GM23338 (cell line): ENCODE results near the gene C17orf100. TPM values are rescaled to one million over a fixed set of nuclear protein-coding genes. Genes with fewer than 3 reads are reported as not detected.

Experiments used
- ATAC-seq: fragments of 200-7000 bp; cut with Tn5 transposase; 3 replicates; pipeline ENCODE4 v1.9.1; 2020
- DNase-seq: peaks from one replicate; pipeline ENCODE4 v3.0.0-alpha.2; 2015; ENCODE audit warnings: low spot score
- H2AFZ ChIP-seq: fragments of 200-600 bp; sonication (generic); 2 replicates; pipeline ENCODE4 v1.8.0; 2016; ENCODE audit warnings: antibody characterized with exemption, mild to moderate bottlenecking, moderate library complexity
- H3F3A ChIP-seq: fragments of 200-600 bp; sonication (generic); replicated peaks from 2 replicates; pipeline ENCODE4 v1.8.0; 2017; ENCODE audit warnings: antibody characterized with exemption, mixed run types, low read depth
- H3K27ac ChIP-seq: fragments of 200-600 bp; sonication (generic); 2 replicates; pipeline ENCODE4 v1.6.1; 2016; ENCODE audit warnings: low read depth
- H3K27me3 ChIP-seq: fragments of 200-600 bp; sonication (generic); 2 replicates; pipeline ENCODE4 v1.8.0; 2016; ENCODE audit warnings: mild to moderate bottlenecking, mixed run types, moderate library complexity; ENCODE audit not compliant: insufficient read depth
- H3K36me3 ChIP-seq: fragments of 200-600 bp; sonication (generic); 2 replicates; pipeline ENCODE4 v1.8.0; 2016; ENCODE audit warnings: mild to moderate bottlenecking; ENCODE audit not compliant: insufficient read depth
- H3K4me1 ChIP-seq: fragments of 200-600 bp; sonication (generic); 2 replicates; pipeline ENCODE4 v1.8.0; 2016; ENCODE audit warnings: mild to moderate bottlenecking, moderate library complexity; ENCODE audit not compliant: insufficient read depth
- H3K4me2 ChIP-seq: fragments of 200-600 bp; sonication (generic); 2 replicates; pipeline ENCODE4 v1.7.1; 2017; ENCODE audit warnings: mixed run types
- H3K4me3 ChIP-seq: fragments of 200-600 bp; sonication (generic); 2 replicates; pipeline ENCODE4 v1.6.1; 2016; ENCODE audit warnings: mixed run types
- H3K79me2 ChIP-seq: fragments of 200-600 bp; sonication (generic); replicated peaks from 2 replicates; pipeline ENCODE4 v1.8.0; 2017; ENCODE audit warnings: mild to moderate bottlenecking; ENCODE audit not compliant: insufficient read depth
- H3K9me2 ChIP-seq: fragments of 200-600 bp; sonication (generic); 2 replicates; pipeline ENCODE4 v1.8.0; 2017; ENCODE audit not compliant: insufficient read depth
- H4K20me1 ChIP-seq: fragments of 200-600 bp; sonication (generic); replicated peaks from 2 replicates; pipeline ENCODE4 v1.8.0; 2017; ENCODE audit warnings: mild to moderate bottlenecking; ENCODE audit not compliant: insufficient read depth
- H3K27ac Mint-ChIP-seq: 2 replicates; pipeline ENCODE4 v1.8.0; 2020; ENCODE audit warnings: inconsistent platforms, mild to moderate bottlenecking, moderate library complexity, mixed read lengths
- H3K27me3 Mint-ChIP-seq: 3 replicates; pipeline ENCODE4 v1.8.0; 2022; ENCODE audit warnings: low read depth, mild to moderate bottlenecking, moderate library complexity, mixed read lengths, inconsistent platforms; ENCODE audit not compliant: insufficient read depth, poor library complexity
- H3K36me3 Mint-ChIP-seq: 3 replicates; pipeline ENCODE4 v1.8.0; 2021; ENCODE audit warnings: low read depth, mild to moderate bottlenecking, inconsistent platforms, moderate library complexity, mixed read lengths
- H3K4me1 Mint-ChIP-seq: 3 replicates; pipeline ENCODE4 v1.8.0; 2020; ENCODE audit warnings: mild to moderate bottlenecking, inconsistent platforms, mixed read lengths
- H3K4me3 Mint-ChIP-seq: 3 replicates; pipeline ENCODE4 v1.8.0; 2021; ENCODE audit warnings: moderate library complexity, mild to moderate bottlenecking, inconsistent platforms, mixed read lengths
- H3K9me3 Mint-ChIP-seq: 3 replicates; pipeline ENCODE4 v1.8.0; 2020; ENCODE audit warnings: moderate library complexity, mild to moderate bottlenecking, inconsistent platforms, mixed read lengths
- CREB1 ChIP-seq: fragments of 250-450 bp; sonication (Bioruptor Pico); IDR thresholded peaks from 2 replicates; pipeline ENCODE4 v1.5.0; 2020; ENCODE audit warnings: low read depth, mild to moderate bottlenecking, moderate library complexity
- CTCF ChIP-seq, 2 experiments: fragments of 200-600 bp in 1 of 2; sonication (generic) in 1 of 2; conservative IDR thresholded peaks; 2 replicates each; pipeline versions ENCODE4 v1.5.1 to v1.6.1; 2016 to 2017; ENCODE audit warnings: antibody characterized with exemption in 2 of 2, low read depth in 2 of 2, mild to moderate bottlenecking in 2 of 2, moderate library complexity in 1 of 2
- ETS1 ChIP-seq: IDR thresholded peaks from 2 replicates; pipeline ENCODE4 v1.6.1; 2016; ENCODE audit warnings: antibody characterized with exemption
- EZH2 ChIP-seq: fragments of 200-600 bp; sonication (generic); IDR thresholded peaks from one replicate; pipeline ENCODE4 v1.8.0; 2017; ENCODE audit warnings: antibody characterized with exemption, mild to moderate bottlenecking, low read depth; ENCODE audit not compliant: unreplicated experiment
- EZH2phosphoT487 ChIP-seq: fragments of 200-600 bp; sonication (generic); IDR thresholded peaks from one replicate; pipeline ENCODE4 v1.8.1; 2018; ENCODE audit warnings: antibody characterized with exemption; ENCODE audit not compliant: unreplicated experiment
- JUNB ChIP-seq: IDR thresholded peaks from one replicate; pipeline ENCODE4 v1.6.1; 2016; ENCODE audit warnings: antibody characterized with exemption; ENCODE audit not compliant: unreplicated experiment
- NANOG ChIP-seq: IDR thresholded peaks from 2 replicates; pipeline ENCODE4 v1.6.1; 2016; ENCODE audit warnings: antibody characterized with exemption, borderline replicate concordance
- POLR2AphosphoS5 ChIP-seq: IDR thresholded peaks from 2 replicates; pipeline ENCODE4 v1.6.1; 2016; ENCODE audit warnings: antibody characterized with exemption, low read depth
- REST ChIP-seq: IDR thresholded peaks from one replicate; pipeline ENCODE4 v1.6.1; 2018; ENCODE audit warnings: antibody characterized with exemption; ENCODE audit not compliant: unreplicated experiment
- STAT1 ChIP-seq: IDR thresholded peaks from one replicate; pipeline ENCODE4 v1.6.1; 2016; ENCODE audit warnings: antibody characterized with exemption; ENCODE audit not compliant: unreplicated experiment
- ZNF114 ChIP-seq: fragments of 250-450 bp; sonication (Bioruptor Pico); IDR thresholded peaks from 2 replicates; pipeline ENCODE4 v1.5.0; 2020; ENCODE audit warnings: mild to moderate bottlenecking, moderate library complexity
- ZNF331 ChIP-seq: fragments of 250-450 bp; sonication (Bioruptor Pico); IDR thresholded peaks from 2 replicates; pipeline ENCODE4 v1.5.0; 2020; ENCODE audit warnings: low read depth, mild to moderate bottlenecking, moderate library complexity
- ZNF462 ChIP-seq: fragments of 250-450 bp; sonication (Bioruptor Pico); IDR thresholded peaks from 2 replicates; pipeline ENCODE4 v1.5.0; 2020; ENCODE audit warnings: mild to moderate bottlenecking, moderate library complexity
- polyA plus RNA-seq: library from polyadenylated mRNA; unstranded; fragments of >200 nt; fragmentation: Nextera tagmentation; extraction: Ambion mirVana; gene quantifications from 2 replicates; pipeline ENCODE4 v1.2.1, GENCODE V29; 2016
- total RNA-seq: library from RNA; depleted of rRNA; stranded (reverse); fragments of >200 nt; shearing (Covaris generic); gene quantifications from 2 replicates; pipeline ENCODE4 v1.2.3, GENCODE V29; 2014

Gene C17orf100
- total and polyA plus RNA-seq, 2 experiments from 2014 or later = 2.7 to 3.9 TPM

- TF ChIP-seq ETS1 (no peak), CTCF (conservative IDR thresholded peaks at IDR 0.05; ENCODE audit: low read depth in 2 of 2) (no peak), ZNF331 (CRISPR knock-in tag) (no peak), ZNF114 (CRISPR knock-in tag) (no peak), JUNB (no peak), POLR2AphosphoS5 (no peak), REST (no peak), STAT1 (no peak), EZH2 (no peak), NANOG (no peak), EZH2phosphoT487 (no peak), ZNF462 (CRISPR knock-in tag) (no peak), CREB1 (CRISPR knock-in tag) (no peak)
- Mint-ChIP-seq H3K27me3 (peaks cover 2% of the 10 kb centered on the region), H3K27ac (no peak overlapping the region), H3K4me3 (no peak overlapping the region), H3K9me3 (no peaks in the 10 kb centered on the region; the same call in 2 of the 3 replicates), H3K36me3 (no peaks in the 10 kb centered on the region), H3K4me1 (peaks cover 3% of the 10 kb centered on the region; the same call in 1 of the 3 replicates)
- ATAC-seq = no peak
- Histone ChIP-seq H3F3A (no peaks in the 10 kb centered on the region), H3K4me2 (no peak overlapping the region), H3K27ac (no peak overlapping the region), H4K20me1 (no peaks in the 10 kb centered on the region), H3K36me3 (no peaks in the 10 kb centered on the region), H3K9me2 (no peaks in the 10 kb centered on the region), H3K4me3 (no peak overlapping the region), H3K79me2 (no peaks in the 10 kb centered on the region), H3K4me1 (no peaks in the 10 kb centered on the region), H2AFZ (no peak overlapping the region), H3K27me3 (no peaks in the 10 kb centered on the region)
- DNase-seq = no peak
These were observed 33.6 kb downstream of the C17orf100 start for GRCh38 chr17:6684881-6685767.
